SK-N-SH treated with all-trans-retinoic acid at 6 μM for 48 hours (cell line): ENCODE results near the gene UVSSA.

Experiments
- ARNTL ChIP-seq: fragments of 450-650 bp; formaldehyde crosslinking; IDR thresholded peaks from 2 replicates; pipeline ENCODE4 v1.5.0; 2020; ENCODE audit warnings: low read depth, mild to moderate bottlenecking, moderate library complexity, borderline replicate concordance
- BACH2 ChIP-seq: fragments of 250-450 bp; sonication (Bioruptor Pico); IDR thresholded peaks from 2 replicates; pipeline ENCODE4 v1.9.0; 2021; ENCODE audit warnings: mild to moderate bottlenecking, borderline replicate concordance
- CSDC2 ChIP-seq: fragments of 250-450 bp; sonication (Bioruptor Pico); IDR thresholded peaks from 2 replicates; pipeline ENCODE4 v1.5.0; 2020; ENCODE audit warnings: mild to moderate bottlenecking, moderate library complexity
- ESRRG ChIP-seq: fragments of 250-450 bp; sonication (Bioruptor Pico); IDR thresholded peaks from 2 replicates; pipeline ENCODE4 v1.6.1; 2021; ENCODE audit warnings: mild to moderate bottlenecking
- ISL1 ChIP-seq: fragments of 250-450 bp; sonication (Bioruptor Pico); IDR thresholded peaks from 2 replicates; pipeline ENCODE4 v2.1.2; 2022; ENCODE audit warnings: mild to moderate bottlenecking, moderate library complexity
- OSR1 ChIP-seq: fragments of 250-450 bp; sonication (Bioruptor Pico); IDR thresholded peaks from 2 replicates; pipeline ENCODE4 v1.8.0; 2022; ENCODE audit warnings: moderate library complexity, mild to moderate bottlenecking, inconsistent platforms
- PPARA ChIP-seq: fragments of 250-450 bp; sonication (Bioruptor Pico); IDR thresholded peaks from 2 replicates; pipeline ENCODE4 v1.5.0; 2020; ENCODE audit warnings: mild to moderate bottlenecking, borderline replicate concordance
- RARB ChIP-seq: fragments of 250-450 bp; sonication (Bioruptor Pico); IDR thresholded peaks from 2 replicates; pipeline ENCODE4 v1.8.0; 2021; ENCODE audit warnings: mild to moderate bottlenecking, moderate library complexity
- ZC3H10 ChIP-seq: fragments of 250-450 bp; sonication (Bioruptor Pico); IDR thresholded peaks from 2 replicates; pipeline ENCODE4 v1.5.1; 2021; ENCODE audit warnings: mild to moderate bottlenecking, moderate library complexity
- ZFP3 ChIP-seq: fragments of 250-450 bp; sonication (Bioruptor Pico); IDR thresholded peaks from 2 replicates; pipeline ENCODE4 v1.5.0; 2020; ENCODE audit warnings: mild to moderate bottlenecking, moderate library complexity
- ZNF565 ChIP-seq: fragments of 450-650 bp; formaldehyde crosslinking; conservative IDR thresholded peaks from 2 replicates; pipeline ENCODE4 v1.5.0; 2020; ENCODE audit warnings: low read depth, mild to moderate bottlenecking, moderate library complexity
- ZNF70 ChIP-seq: fragments of 450-650 bp; formaldehyde crosslinking; IDR thresholded peaks from 2 replicates; pipeline ENCODE4 v1.5.0; 2020; ENCODE audit warnings: mild to moderate bottlenecking, moderate library complexity
- TF ChIP-seq, protein P1 (sequence below): fragments of 250-450 bp; sonication (Bioruptor Pico); IDR thresholded peaks from 2 replicates; pipeline ENCODE4 v1.8.0; 2020; ENCODE audit warnings: mild to moderate bottlenecking, moderate library complexity, borderline replicate concordance

DNA sequence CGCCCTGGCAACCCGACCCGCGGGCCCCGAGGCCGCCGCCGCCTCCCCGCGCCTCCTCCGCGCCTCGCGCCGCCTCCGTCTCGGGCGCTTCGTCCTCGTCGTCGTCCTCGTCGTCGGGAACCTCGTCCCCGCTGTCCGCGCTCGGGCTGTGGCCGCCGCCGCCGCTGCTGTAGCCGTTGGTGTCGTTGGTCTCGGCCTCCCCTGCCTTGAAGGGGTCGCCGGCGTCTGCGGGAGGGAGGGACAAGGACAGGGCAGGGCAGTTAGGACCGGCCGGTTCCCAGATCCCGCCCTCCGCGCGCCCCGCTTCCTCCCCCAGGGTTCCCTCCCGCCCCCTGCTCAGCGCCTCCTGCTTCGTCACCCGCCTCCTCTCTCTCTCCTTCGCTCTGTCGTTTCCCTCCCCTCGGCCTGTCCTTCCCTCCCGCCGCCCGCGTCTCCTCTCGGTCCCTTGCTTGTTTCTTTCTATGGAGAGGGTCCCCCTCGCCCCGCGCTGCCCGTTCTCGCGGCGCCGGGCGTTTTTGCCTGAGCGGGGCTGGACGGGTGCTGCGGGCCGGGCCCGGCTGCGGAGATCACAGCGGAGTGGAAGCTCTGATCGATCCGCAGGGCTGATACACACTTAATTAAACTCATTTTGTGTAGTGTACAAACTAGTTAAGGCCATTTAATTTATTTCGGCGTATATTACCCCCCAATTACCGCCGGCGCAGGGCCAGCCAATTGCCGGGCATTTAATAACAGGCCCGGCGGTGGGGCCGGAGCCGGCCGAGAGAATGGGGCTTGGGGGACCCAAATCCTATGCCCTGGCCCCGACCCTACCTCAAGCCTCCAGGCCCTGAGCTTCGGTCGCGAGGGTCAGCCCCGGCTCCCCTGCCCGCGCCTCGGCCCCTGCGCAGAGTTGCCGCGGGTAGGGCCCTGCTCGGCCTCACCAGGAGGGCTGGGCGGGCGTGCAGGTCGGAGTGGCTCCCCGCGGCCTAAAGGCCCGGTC, 56.9 kb downstream of the UVSSA start:
- TF ChIP-seq BACH2 (no peak), ZFP3 (CRISPR knock-in tag) (no peak), CSDC2 (CRISPR knock-in tag) (no peak), ZNF70 (CRISPR knock-in tag) (no peak), ZC3H10 (CRISPR knock-in tag) (no peak), PPARA (CRISPR knock-in tag) (no peak), RARB (CRISPR knock-in tag) (no peak), ISL1 (CRISPR knock-in tag) (no peak), ESRRG (CRISPR knock-in tag) (no peak), ARNTL (no peak), ZNF565 (no peak), OSR1 (CRISPR knock-in tag) (no peak)
- TF ChIP-seq, protein P1, sequence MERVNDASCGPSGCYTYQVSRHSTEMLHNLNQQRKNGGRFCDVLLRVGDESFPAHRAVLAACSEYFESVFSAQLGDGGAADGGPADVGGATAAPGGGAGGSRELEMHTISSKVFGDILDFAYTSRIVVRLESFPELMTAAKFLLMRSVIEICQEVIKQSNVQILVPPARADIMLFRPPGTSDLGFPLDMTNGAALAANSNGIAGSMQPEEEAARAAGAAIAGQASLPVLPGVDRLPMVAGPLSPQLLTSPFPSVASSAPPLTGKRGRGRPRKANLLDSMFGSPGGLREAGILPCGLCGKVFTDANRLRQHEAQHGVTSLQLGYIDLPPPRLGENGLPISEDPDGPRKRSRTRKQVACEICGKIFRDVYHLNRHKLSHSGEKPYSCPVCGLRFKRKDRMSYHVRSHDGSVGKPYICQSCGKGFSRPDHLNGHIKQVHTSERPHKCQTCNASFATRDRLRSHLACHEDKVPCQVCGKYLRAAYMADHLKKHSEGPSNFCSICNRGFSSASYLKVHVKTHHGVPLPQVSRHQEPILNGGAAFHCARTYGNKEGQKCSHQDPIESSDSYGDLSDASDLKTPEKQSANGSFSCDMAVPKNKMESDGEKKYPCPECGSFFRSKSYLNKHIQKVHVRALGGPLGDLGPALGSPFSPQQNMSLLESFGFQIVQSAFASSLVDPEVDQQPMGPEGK (CRISPR knock-in tag) = no peak
